GM21825 (cell line): Measurements from ENCODE around the gene LRRC55.

Experiments
- ATAC-seq: cut with Tn5 transposase; IDR thresholded peaks from one replicate; pipeline ENCODE4 v1.9.1; 2021; ENCODE audit warnings: mild to moderate bottlenecking, moderate library complexity; ENCODE audit not compliant: unreplicated experiment

LRRC55 gene

DNA sequence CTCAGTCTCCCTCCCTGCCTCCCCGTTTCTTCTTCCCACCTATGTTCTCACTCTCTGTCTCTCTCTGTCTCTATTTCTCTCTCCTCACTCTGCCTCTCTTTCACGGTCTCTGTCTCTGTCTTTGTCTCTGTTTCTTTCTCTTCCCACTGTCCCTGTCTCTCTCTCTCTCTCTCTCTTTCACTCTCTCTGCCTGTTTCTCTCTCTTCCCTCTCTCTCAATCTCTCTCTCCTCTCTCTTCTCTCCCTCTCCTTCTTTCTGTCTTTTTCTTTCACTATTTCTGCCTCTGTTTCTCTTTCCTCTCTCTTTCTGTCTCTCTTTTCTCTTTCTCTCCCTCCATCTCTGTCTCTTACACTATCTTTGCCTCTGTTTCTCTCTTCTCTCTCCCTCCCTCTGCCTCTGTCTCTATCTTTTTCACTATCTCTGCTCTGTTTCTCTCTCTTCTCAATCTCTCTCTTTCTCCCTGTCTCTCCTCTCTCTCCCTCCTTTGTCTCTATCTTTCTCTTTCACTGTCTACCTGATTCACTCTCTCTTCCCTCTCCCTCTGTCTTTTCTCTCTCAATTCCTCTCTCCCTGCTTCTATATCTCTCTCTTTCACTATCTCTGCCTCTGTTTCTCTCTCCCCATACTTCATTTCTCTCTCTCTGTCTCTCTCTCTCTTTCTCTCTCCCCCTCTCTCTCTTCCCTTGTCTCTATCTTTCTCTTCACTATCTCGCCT, 49.9 kb downstream of the LRRC55 start:
- no peak for ATAC-seq

DNA sequence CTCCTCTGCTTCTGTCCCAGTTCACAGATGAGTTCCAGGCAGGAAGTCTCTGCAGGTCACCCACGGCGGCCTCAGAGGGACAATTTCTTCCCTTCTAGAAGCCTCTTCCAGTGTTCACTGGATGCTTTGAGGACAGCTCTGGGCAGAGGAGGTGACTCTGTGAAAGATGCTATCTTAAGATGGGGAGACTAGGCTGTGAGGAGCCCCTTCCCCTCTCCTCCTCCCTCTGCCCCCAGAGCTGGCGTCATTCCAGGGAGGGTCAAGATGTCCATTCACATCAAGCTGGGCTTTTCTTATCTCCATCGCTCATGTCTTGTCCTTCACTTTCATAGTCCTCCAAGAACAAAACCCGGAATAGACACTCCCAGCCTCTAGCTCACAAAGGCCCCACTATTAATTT, 51.9 kb downstream of the LRRC55 start:
- ATAC-seq, result no peak

DNA sequence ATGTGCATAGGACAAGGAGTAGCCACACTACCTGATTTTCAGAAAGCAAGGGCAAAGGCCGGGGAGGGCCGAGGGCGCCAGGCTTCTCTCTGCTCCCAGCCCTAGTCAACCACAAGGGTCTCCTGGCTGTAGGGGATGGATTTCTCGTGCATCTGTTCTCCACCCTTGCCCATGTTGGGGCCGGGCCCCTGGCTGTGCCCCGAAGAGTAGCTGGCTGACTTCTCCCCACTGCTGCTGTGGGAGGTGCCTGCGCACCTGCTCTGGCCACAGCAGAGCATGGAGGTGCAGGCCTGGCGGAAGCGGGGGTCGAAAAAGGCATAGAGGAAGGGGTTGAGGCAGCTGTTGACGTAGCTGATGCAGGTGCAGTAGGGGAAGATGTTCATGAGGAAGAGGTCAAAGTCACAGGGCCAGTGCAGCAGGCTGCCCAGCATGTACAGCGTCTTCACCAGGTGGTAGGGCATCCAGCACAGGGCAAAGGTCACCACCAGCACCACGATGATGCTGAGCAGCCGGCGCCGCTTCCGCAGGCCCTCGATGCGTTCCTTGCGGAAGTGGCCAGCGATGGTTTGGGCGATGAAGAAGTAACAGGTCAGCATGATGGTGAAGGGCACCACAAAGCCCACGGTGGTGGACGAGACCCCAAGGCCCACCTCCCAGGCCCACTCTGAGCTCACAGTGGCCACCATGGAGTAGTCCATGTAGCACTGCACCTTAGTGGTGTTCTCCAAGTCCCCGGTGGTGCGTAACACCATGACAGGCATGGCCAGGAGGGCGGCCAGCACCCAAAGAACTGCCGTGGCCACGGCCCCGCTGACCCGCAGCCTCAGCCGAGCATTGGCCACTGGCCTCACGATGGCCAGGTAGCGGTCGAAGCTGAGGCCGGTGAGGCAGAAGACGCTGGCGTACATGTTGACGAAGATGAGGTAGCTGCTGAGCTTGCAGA, 54.3 kb downstream of the LRRC55 start:
- no peak for ATAC-seq

DNA sequence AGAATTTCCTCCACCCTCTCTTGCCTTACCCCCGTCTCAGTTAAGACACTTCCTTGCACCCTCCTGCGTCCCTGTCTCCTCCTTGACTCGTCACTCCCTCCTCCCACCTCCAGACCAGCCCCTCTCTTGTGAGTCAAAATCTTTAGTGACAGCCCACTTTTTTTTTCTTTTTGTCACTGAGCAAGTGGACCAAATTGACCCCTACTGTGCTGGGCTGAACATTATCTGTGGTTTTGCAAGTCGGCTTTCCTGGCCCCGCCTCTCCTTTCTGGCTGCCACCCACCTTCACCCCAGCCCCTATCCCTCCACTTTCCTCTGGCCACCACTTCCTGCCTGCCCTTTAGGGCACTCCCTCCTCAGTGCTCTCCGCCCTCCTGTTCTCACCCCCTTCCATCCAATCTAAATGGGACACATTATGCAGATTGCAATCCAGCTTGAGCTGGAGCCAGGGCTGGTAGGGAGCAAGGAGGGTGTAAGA, 55.5 kb downstream of the LRRC55 start, which contains the start of gene APLNR:
TSS of gene APLNR (minus strand) at position 47 of the 478 bp plus-strand sequence. CDS start 246 bp downstream, outside the sequence.
- ATAC-seq, result no peak

DNA sequence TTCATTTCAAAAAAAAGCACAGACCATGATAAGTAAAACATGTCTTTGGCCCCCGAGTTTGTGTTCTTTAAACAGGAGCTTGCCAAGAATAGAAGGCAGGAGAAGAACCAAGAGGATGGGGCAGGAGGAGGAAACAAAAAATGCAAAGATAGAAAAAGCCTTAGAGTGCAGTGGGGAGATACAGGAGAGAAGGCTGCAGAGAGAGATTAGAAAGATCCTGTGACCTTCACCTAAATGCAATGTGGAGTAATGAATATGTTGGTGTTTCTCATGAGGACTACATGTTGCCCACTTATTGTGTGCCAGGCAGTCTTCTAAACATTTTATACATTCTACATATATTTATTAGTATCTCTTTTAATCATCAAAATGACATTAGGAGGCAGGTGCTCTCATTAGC, 57.6 kb downstream of the LRRC55 start:
- ATAC-seq, result no peak

DNA sequence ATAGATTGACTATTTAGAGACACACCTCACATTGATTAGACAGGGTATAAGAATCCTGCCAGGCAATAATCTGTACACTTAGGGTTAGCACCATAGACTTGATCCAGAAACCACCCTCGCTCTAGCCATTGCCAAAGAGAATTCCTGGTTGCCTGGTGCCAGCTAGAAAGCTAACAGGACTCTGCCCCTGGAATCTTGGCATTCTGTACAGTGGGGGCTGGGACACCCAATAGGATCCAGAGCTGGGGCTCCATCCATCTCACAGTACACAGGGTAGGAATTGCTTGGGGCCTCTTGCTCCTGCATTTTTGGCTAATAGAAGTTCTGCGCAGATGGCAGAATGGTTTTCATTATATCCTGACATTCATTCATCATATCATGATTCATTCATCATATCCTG, 58.3 kb downstream of the LRRC55 start:
- ATAC-seq, result no peak

DNA sequence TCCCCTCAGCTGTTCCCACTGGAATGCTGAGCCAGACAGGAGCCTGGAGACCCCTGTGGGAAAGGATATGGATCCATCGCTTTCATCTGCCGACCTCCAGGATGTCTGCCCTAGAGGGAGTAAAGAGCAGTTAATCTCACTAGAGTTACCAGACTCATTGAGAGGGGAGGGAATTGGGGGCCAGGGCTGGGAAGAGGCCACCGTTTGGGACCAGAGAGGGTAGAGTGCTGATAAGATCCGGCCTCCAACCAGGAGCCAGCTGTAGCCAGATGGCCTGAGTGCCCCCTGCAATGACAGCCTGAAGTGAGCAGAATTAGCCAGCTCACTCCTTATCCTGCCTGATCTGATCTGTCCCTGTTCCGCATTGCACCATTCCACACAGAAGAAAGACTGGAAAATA, 59.0 kb downstream of the LRRC55 start:
- ATAC-seq, result no peak
